GM19372 (cell line): ENCODE results near the gene STAG1.

Experiments used
- ATAC-seq: cut with Tn5 transposase; IDR thresholded peaks from one replicate; pipeline ENCODE4 v1.9.1; 2021; ENCODE audit warnings: mild to moderate bottlenecking, low read depth, moderate library complexity; ENCODE audit not compliant: unreplicated experiment

Gene STAG1

GRCh38 chr3:136291302-136291701, 460.9 kb downstream of the STAG1 start:
- no peak for ATAC-seq
